Mesothelial cell of epicardium (in vitro differentiated cells): ENCODE measurements around the gene VDAC2. TPM values are rescaled to one million over a fixed set of nuclear protein-coding genes. Genes with fewer than 3 reads are reported as not detected.

Experiments
- DNase-seq, 2 experiments: peaks; one replicate each; pipeline ENCODE4 v3.0.0; 2021; ENCODE audit warnings: low spot score in 2 of 2; ENCODE audit not compliant: unreplicated experiment in 2 of 2
- H3K27ac Mint-ChIP-seq: 2 replicates; pipeline ENCODE4 v1.8.0; 2021; ENCODE audit warnings: mixed read lengths
- H3K27me3 Mint-ChIP-seq: 2 replicates; pipeline ENCODE4 v1.8.0; 2021; ENCODE audit warnings: low read depth, mixed read lengths
- H3K36me3 Mint-ChIP-seq: 2 replicates; pipeline ENCODE4 v1.8.0; 2021; ENCODE audit warnings: mixed read lengths
- H3K4me1 Mint-ChIP-seq: 2 replicates; pipeline ENCODE4 v1.8.0; 2021; ENCODE audit warnings: mixed read lengths
- H3K4me3 Mint-ChIP-seq: 2 replicates; pipeline ENCODE4 v1.8.0; 2021; ENCODE audit warnings: mild to moderate bottlenecking, moderate library complexity, mixed read lengths
- H3K9me3 Mint-ChIP-seq: 2 replicates; pipeline ENCODE4 v1.8.0; 2021; ENCODE audit warnings: mixed read lengths
- CTCF ChIP-seq: fragments of 200-600 bp; sonication (generic); IDR thresholded peaks from one replicate; pipeline ENCODE4 v1.5.0; 2021; ENCODE audit warnings: antibody characterized with exemption; ENCODE audit not compliant: unreplicated experiment
- total RNA-seq: library from RNA; stranded (reverse); gene quantifications from 3 replicates; pipeline ENCODE4 v1.2.1, GENCODE V29; 2021

Gene VDAC2
- total RNA-seq, 1 donor from 2014 or later = 144 TPM

GRCh38 chr10:75240329-75241076 lies 29.9 kb downstream of the VDAC2 start:
- Mint-ChIP-seq H3K27ac (no peak overlapping the region), H3K4me3 (no peak overlapping the region), H3K4me1 (peaks cover 14% of the 10 kb centered on the region), H3K9me3 (peaks cover 4% of the 10 kb centered on the region), H3K36me3 (no peaks in the 10 kb centered on the region), H3K27me3 (peaks cover 8% of the 10 kb centered on the region)
- no peak for TF ChIP-seq CTCF
- DNase-seq = no peak

DNA sequence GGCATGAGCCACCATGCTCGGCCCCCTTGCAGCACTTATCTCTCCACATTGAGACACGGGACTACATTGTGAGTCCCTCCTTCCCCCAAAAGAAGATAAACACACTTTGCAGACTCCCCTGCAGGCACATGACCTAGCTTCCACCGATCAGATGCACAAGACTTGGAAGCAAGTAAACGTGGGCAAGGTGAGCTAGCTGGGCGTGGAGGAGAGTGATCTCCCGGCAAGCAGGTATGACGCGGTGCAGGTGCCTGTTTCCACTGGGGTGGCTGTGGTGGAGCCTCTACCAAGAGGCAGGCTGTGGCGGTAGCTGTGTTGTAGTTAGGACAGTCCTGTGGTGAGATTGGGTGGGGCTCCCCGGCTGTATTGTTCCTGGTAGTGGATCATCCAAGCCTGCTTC lies 32.8 kb downstream of the VDAC2 start:
- no peak for TF ChIP-seq CTCF
- peaks cover 8% of the 10 kb centered on the region for H3K27me3 Mint-ChIP-seq
- peaks cover 14% of the 10 kb centered on the region for H3K4me1 Mint-ChIP-seq
- H3K9me3 Mint-ChIP-seq = peaks cover 4% of the 10 kb centered on the region
- H3K27ac Mint-ChIP-seq = no peak overlapping the region
- no peaks in the 10 kb centered on the region for H3K36me3 Mint-ChIP-seq
- no peak for DNase-seq
- H3K4me3 Mint-ChIP-seq = no peak overlapping the region

DNA sequence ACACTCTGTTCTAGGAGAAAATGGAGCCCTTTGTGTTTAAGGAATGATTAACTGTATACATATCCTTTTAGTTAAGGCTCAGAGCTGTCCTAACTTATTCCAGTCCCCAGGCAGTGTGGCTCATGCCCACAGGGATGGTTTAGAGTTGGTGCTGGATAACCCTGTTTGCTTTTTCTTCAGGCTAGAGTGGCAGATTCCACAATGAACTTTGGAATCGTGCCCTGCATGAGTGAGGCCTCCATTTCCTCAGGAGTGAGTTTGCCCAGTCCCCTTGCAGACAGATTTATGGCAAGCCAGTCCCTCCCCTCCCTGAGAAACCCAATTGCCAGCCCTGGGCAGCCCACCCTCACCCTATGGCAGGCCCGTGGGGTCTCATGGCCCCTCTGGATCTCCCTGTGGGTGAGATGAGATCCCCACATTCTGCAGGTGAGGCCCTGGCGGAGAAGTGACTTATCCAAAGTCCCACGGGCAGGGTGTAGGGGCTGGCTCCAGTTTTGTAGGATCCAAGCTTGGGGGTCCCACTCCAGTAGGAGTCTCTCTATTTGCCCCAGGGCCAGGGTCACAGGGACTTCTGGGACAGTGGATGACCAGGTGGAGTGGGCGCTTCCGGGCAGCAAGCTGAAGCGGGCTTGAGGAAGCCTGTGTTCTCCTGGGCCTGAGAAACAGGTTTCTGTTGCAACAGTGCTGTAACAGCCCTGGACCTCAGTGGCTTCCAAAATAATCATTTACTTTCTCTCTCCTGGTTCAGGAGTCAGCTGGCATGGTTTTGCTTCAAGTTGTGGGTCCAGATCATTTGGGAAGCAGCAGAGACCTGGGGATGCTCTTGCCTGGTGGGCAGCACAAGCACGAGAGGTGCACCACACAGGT lies 34.1 kb downstream of the VDAC2 start:
- peaks cover 7% of the 10 kb centered on the region for H3K27me3 Mint-ChIP-seq
- no peak for TF ChIP-seq CTCF
- no peak overlapping the region for H3K4me3 Mint-ChIP-seq
- peaks cover 4% of the 10 kb centered on the region for H3K9me3 Mint-ChIP-seq
- H3K36me3 Mint-ChIP-seq = no peaks in the 10 kb centered on the region
- no peak overlapping the region for H3K27ac Mint-ChIP-seq
- DNase-seq = no peak
- H3K4me1 Mint-ChIP-seq = peaks cover 5% of the 10 kb centered on the region

DNA sequence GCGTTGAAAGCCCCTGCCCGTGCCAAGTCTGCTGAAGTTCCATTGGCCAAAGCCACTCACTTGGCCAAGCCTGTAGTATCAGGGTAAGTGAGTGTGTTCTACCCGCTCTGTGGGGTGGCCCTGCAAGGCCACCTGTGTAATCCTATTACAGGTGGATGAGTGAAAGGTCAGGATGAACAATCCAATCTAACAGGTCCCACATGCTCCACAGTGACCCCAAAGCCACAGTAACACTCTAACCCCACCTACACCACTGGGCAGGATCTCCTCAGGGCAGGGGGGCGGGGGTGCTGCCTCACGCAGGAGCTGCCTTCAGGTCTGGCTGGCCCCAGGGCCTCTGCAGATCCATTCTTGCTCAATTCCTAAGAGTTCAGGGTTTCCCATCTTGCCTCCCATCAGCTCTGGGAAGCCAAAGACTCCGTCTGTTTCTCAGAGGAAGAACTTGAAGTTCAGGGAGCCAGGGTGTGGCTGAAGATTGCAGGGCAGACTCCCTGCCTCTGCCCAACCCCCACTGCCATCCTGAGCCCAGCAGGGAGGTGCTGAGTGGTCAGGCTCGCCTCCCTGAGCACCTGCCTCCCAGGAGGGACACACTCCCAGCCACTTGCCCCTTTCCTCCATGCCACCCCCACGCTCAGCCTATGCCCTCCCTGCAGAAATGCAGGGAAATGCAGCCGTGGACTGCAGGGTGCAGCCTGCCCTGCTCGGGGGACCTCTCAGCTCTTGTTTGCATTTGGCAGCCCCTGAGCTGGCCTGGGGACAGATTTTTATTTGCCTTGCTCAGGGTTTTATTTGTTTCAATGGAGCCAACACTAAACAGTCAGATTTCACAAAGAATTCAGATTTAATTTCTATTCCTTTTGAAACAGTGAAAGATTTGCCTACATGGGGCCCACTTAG lies 35.0 kb downstream of the VDAC2 start:
- Mint-ChIP-seq H3K36me3 (no peaks in the 10 kb centered on the region), H3K27ac (no peak overlapping the region), H3K9me3 (peaks cover 4% of the 10 kb centered on the region), H3K27me3 (peaks cover 6% of the 10 kb centered on the region), H3K4me3 (no peak overlapping the region), H3K4me1 (peaks cover 5% of the 10 kb centered on the region)
- no peak for DNase-seq
- no peak for TF ChIP-seq CTCF

GRCh38 chr10:75246506-75246905 lies 35.9 kb downstream of the VDAC2 start:
- DNase-seq = no peak
- H3K4me3 Mint-ChIP-seq = no peak overlapping the region
- H3K27ac Mint-ChIP-seq = no peak overlapping the region
- peaks cover 5% of the 10 kb centered on the region for H3K4me1 Mint-ChIP-seq
- H3K36me3 Mint-ChIP-seq = no peaks in the 10 kb centered on the region
- no peak for TF ChIP-seq CTCF
- H3K9me3 Mint-ChIP-seq = peaks cover 4% of the 10 kb centered on the region
- peaks cover 6% of the 10 kb centered on the region for H3K27me3 Mint-ChIP-seq
